Coronary artery (tissue), 2 donors: Measurements from ENCODE around the gene TACC2.

ENCODE experiments used
- DNase-seq: peaks from one replicate; pipeline ENCODE4 v3.0.0-alpha.2; 2017; ENCODE audit warnings: low spot score
- H3K27ac ChIP-seq, 2 donors: fragments of 200-600 bp; sonication (generic); one replicate each; pipeline ENCODE4 v1.5.1; 2016 to 2019
- H3K4me3 ChIP-seq: fragments of 200-600 bp; sonication (generic); 2 replicates; pipeline ENCODE4 v1.5.1; 2016; ENCODE audit warnings: mild to moderate bottlenecking, moderate library complexity
- TF ChIP-seq, protein P1 (sequence below): fragments of 200-600 bp; sonication (generic); IDR thresholded peaks from one replicate; pipeline ENCODE4 v1.5.1; 2019; ENCODE audit warnings: antibody characterized with exemption

The TACC2 gene

DNA sequence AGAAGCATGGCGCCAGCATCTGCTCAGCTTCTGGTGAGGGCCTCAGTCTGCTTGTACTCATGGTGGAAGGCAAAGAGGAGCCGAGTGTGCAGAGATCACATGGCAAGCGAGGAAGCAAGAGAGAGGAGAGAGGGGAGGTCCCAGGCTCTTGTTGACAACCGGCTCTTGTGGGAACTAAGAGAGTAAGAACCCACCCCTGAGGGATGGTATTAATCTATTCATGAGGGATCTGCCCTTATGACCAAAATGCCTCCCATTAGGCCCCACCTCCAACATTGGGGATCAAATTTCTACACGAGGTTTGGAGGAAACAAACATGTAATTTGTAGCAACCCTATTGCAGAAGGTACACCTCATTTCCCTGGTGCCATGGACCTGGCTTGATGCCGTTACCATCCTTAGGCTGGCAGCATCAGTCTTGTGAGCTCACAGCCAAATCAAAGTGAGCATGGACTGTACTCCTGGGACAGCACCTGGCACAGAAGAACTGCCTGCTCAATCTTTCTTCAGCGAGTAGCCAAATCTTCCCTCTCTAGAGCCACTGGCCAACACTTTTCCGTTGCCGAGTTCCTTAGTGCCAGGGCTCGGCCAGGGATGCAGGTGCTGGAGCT lies 288.7 kb downstream of the TACC2 start:
- DNase-seq, result peak; percentile 36

DNA sequence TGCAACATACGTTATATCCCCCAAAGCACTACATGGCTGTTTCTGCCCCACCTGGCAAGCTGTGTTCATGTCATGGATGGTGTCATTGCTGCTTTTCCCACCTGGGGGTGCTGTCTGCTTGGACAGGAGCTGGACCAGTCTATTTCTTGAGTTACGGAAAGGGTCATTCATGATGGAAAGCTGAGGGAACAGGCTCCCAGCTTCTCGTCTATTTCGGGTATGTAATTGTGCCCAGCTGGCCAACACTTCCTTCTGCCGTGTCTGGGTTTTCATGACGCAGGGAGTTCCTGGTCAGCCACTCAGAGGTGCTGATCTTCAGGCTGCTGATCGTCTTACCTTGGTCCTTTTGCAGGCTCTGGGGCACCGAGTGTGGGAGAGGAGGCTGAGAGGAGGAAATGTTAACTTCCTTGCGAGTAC lies 290.8 kb downstream of the TACC2 start:
- TF ChIP-seq, protein P1, sequence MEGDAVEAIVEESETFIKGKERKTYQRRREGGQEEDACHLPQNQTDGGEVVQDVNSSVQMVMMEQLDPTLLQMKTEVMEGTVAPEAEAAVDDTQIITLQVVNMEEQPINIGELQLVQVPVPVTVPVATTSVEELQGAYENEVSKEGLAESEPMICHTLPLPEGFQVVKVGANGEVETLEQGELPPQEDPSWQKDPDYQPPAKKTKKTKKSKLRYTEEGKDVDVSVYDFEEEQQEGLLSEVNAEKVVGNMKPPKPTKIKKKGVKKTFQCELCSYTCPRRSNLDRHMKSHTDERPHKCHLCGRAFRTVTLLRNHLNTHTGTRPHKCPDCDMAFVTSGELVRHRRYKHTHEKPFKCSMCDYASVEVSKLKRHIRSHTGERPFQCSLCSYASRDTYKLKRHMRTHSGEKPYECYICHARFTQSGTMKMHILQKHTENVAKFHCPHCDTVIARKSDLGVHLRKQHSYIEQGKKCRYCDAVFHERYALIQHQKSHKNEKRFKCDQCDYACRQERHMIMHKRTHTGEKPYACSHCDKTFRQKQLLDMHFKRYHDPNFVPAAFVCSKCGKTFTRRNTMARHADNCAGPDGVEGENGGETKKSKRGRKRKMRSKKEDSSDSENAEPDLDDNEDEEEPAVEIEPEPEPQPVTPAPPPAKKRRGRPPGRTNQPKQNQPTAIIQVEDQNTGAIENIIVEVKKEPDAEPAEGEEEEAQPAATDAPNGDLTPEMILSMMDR, result no peak
- DNase-seq, result peak; percentile 67
- no peak overlapping the region for H3K27ac ChIP-seq
- H3K4me3 ChIP-seq, result no peak overlapping the region

More for the DNA sequence above, 288.7 kb downstream of the TACC2 start:
- Histone ChIP-seq H3K27ac (no peak overlapping the region), H3K4me3 (no peak overlapping the region)
- TF ChIP-seq, protein P1, result no peak

DNA sequence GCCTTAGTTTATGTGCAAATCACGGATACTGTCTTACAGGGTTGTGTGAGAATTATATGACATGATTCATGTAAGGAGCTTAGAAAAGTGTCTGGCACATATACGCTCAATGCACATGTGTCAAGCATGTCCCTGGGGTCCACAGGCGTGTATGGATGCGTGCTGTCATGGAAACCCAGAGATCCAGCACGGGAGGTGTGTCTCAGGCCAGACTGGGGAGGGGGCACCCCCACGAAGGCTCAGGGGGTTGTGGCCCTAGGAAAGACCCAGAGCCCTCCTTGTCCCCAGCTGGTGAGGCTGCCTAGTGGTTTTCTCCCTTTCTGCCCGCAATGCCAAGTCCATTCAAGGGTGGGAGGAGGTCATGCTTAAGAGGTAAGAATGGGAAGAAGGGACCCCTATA lies 291.2 kb downstream of the TACC2 start:
- no peak overlapping the region for H3K4me3 ChIP-seq
- DNase-seq, result peak; percentile 62
- TF ChIP-seq, protein P1, result no peak
- no peak overlapping the region for H3K27ac ChIP-seq

DNA sequence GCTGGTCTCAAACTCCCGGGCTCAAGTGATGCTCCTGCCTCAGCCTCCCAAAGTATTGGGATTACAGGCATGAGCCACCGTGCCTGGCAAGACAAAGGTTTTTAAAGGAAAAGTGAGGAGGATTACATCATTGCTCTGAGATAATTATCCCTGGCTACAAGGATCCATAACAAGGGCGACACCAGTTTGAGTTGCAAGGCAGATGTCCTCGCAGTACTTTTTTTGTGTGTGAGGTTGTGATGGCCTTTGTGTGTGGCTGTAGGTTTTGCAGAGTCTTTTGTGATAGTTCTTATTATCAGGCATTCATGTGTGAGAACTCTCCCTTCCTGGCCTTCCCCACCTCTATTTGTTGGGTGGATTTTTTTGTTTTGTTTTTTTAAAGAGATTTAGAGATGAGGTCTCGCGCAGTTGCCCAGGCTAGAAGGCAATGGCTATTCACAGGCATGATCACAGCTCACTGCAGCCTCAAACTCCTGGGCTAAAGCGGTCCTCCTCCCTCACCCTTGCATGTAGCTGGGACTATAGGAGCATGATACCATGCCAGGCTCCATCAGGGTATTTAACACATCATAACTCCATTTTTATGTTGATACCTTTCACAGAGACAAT lies 292.2 kb downstream of the TACC2 start:
- TF ChIP-seq, protein P1, result no peak
- Histone ChIP-seq H3K27ac (peak overlapping the region; percentile 74 to 86), H3K4me3 (no peak overlapping the region)
- DNase-seq, result peak; percentile 16

DNA sequence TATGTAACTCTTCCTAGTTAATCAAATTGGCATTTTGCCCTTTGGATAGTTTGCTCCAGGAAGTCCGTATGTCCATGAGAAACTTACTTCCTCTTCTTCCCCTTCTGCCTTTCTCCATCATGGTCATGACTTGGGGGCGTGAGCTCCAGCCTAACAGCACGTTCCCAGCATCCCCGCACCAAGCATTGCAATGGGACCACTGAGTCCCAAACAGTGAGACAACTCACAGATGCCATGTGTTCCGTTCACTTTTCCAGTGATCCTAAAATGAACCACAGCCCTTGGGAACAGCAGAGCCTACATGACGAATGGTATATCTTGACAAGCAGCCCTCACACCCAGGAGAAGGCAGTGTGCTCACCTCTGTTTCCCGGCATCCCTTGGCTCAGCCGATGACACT lies 292.8 kb downstream of the TACC2 start:
- DNase-seq, result no peak

DNA sequence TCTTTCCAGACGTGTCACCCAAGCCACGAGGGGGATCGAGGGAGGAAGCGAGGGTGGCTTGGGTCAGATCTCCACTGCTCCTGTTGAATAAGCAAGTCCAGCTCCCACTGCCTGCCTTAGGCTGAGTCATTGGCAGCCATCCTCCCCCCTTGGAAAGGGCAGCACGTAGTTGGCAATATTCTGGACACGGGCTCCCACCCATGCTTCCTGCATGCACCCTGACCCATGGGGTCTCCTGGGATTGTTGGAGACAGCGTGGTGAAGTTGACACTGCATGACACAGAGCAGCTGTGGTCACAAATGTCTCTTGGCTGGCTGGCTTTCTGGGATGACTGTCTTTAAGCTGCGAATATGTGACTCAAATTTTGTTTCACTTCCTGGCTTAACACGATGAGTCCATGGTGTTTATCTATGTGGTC lies 293.3 kb downstream of the TACC2 start:
- Histone ChIP-seq H3K27ac (peak overlapping the region; percentile 74 to 86), H3K4me3 (peak overlapping the region; percentile 39)
- TF ChIP-seq, protein P1, result no peak
- DNase-seq, result peak; percentile 83

More for the DNA sequence above, 292.8 kb downstream of the TACC2 start:
- TF ChIP-seq, protein P1, result no peak
- H3K4me3 ChIP-seq, result peak overlapping the region; percentile 39
- H3K27ac ChIP-seq, result peak overlapping the region; percentile 74 to 86

DNA sequence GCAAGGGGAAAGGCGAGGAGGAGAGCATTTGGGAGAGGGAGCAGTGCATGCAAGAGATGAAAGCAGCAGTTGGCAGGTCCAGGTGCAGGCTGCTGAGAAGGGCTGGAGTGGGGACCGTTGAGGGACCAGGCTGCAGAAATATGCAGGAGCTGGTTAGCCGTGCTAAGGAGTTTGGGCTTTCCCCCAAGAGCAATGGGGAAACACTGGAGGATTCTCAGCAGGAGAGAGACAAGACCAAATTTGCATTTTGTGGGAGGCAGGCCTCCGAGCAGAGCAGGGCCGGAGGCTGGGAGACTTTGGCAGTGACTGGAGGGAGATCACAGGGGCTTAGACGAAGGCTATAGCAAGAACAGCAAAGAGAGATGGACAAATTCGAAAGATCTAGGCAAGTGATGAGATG lies 293.9 kb downstream of the TACC2 start:
- TF ChIP-seq, protein P1, result no peak
- peak overlapping the region; percentile 74 to 86 for H3K27ac ChIP-seq
- peak; percentile 69 for DNase-seq
- H3K4me3 ChIP-seq, result no peak overlapping the region
